Thymus (tissue), 11 donors: Measurements from ENCODE around the gene NFKBIA. TPM values are rescaled to one million over a fixed set of nuclear protein-coding genes. Genes with fewer than 3 reads are reported as not detected.
A peak's percentile ranks its signal among the peaks of the same experiment; 100 is the strongest.

Source experiments
- DNase-seq, 9 donors: peaks; one replicate each; pipeline ENCODE4 v3.0.0-alpha.2; 2013; ENCODE audit warnings: low spot score in 9 of 9, low read depth in 6 of 9, missing footprints in 1 of 9
- H3K27ac ChIP-seq, 2 donors: one replicate each; pipeline ENCODE4 v1.5.1; 2013; ENCODE audit warnings: control low read depth in 1 of 2, low read depth in 1 of 2, low read length in 1 of 2, mild to moderate bottlenecking in 1 of 2, moderate library complexity in 1 of 2
- H3K27me3 ChIP-seq, 2 donors: one replicate each; pipeline ENCODE4 v1.5.1; 2013; ENCODE audit warnings: low read length in 1 of 2; ENCODE audit not compliant: control insufficient read depth in 2 of 2, insufficient read depth in 1 of 2
- H3K36me3 ChIP-seq, 2 donors: one replicate each; pipeline ENCODE4 v1.5.1; 2013; ENCODE audit warnings: low read length in 1 of 2, mild to moderate bottlenecking in 1 of 2, moderate library complexity in 1 of 2; ENCODE audit not compliant: control insufficient read depth in 2 of 2, insufficient read depth in 2 of 2
- H3K4me1 ChIP-seq, 2 donors: one replicate each; pipeline ENCODE4 v1.5.1; 2013; ENCODE audit warnings: low read length in 2 of 2; ENCODE audit not compliant: control insufficient read depth in 2 of 2, insufficient read depth in 2 of 2
- H3K4me3 ChIP-seq, 2 donors: one replicate each; pipeline ENCODE4 v1.5.1; 2013; ENCODE audit warnings: low read length in 2 of 2, control low read depth in 1 of 2, mild to moderate bottlenecking in 1 of 2
- H3K9me3 ChIP-seq, 2 donors: one replicate each; pipeline ENCODE4 v1.5.1; 2013; ENCODE audit warnings: low read length in 1 of 2, mild to moderate bottlenecking in 1 of 2; ENCODE audit not compliant: control insufficient read depth in 2 of 2, insufficient read depth in 1 of 2
- WGBS: extraction: QIAGEN DNeasy Blood & Tissue Kit; methylation state at CpG from one replicate; pipeline ENCODE4 v1.1.7; 2013; 5-methylcytosine and 5-hydroxymethylcytosine counted together
- polyA plus RNA-seq: library from polyadenylated mRNA; stranded (reverse); fragments of 200-250 nt; gene quantifications from one replicate; pipeline ENCODE4 v1.2.3, GENCODE V29; 2013
- total RNA-seq: library from RNA; stranded (reverse); fragments of 120-200 nt; gene quantifications from one replicate; pipeline ENCODE4 v1.2.4, GENCODE V29; 2013
- donor health status: healthy.

NFKBIA gene
- total and polyA plus RNA-seq, 2 donors = 166 to 241 TPM

- H3K9me3 ChIP-seq = no peaks in the 10 kb centered on the region
- H3K36me3 ChIP-seq = peaks cover 27 to 40% of the 10 kb centered on the region in 2 donors
- peak in 5 of 9 donors; percentile 51 to 83 (median 66) for DNase-seq
- H3K27me3 ChIP-seq = no peaks in the 10 kb centered on the region
- under 1% methylated on average over 81 of the region's 81 CpGs for WGBS
- peak overlapping the region; percentile 91 to 92 for H3K27ac ChIP-seq
- peak overlapping the region; percentile 61 to 90 for H3K4me3 ChIP-seq
- peaks cover 16 to 43% of the 10 kb centered on the region in 2 donors for H3K4me1 ChIP-seq
Measured at GRCh38 chr14:35403603-35404448, 723 bp downstream of the NFKBIA start.

- 31% methylated on average over 8 of the region's 8 CpGs for WGBS
- H3K36me3 ChIP-seq = peaks cover 27 to 40% of the 10 kb centered on the region in 2 donors
- no peaks in the 10 kb centered on the region for H3K9me3 ChIP-seq
- H3K27ac ChIP-seq = peak overlapping the region; percentile 43 to 80
- H3K4me1 ChIP-seq = peaks cover 16 to 43% of the 10 kb centered on the region in 2 donors
- DNase-seq = no peak
- H3K4me3 ChIP-seq = peak overlapping the region; percentile 61 to 90
- no peaks in the 10 kb centered on the region for H3K27me3 ChIP-seq
Measured at GRCh38 chr14:35403114-35403602, 1.4 kb downstream of the NFKBIA start.

GRCh38 chr14:35402323-35403113 is 2.0 kb downstream of the NFKBIA start:
- 67% methylated on average over 14 of the region's 14 CpGs for WGBS
- peak overlapping the region; percentile 61 to 90 for H3K4me3 ChIP-seq
- H3K36me3 ChIP-seq = peaks cover 27 to 40% of the 10 kb centered on the region in 2 donors
- H3K27ac ChIP-seq = peak overlapping the region; percentile 43 to 80
- H3K9me3 ChIP-seq = no peaks in the 10 kb centered on the region
- peak in 2 of 9 donors; percentile 30 to 50 for DNase-seq
- peaks cover 16 to 43% of the 10 kb centered on the region in 2 donors for H3K4me1 ChIP-seq
- H3K27me3 ChIP-seq = no peaks in the 10 kb centered on the region

- Histone ChIP-seq H3K27ac (peak overlapping the region; percentile 20 to 68), H3K27me3 (no peaks in the 10 kb centered on the region), H3K4me3 (peak overlapping the region; percentile 61 to 90), H3K36me3 (peaks cover 27 to 40% of the 10 kb centered on the region in 2 donors), H3K4me1 (peaks cover 16 to 43% of the 10 kb centered on the region in 2 donors), H3K9me3 (no peaks in the 10 kb centered on the region)
- no peak for DNase-seq
- 69% methylated on average over 14 of the region's 14 CpGs for WGBS
Measured at GRCh38 chr14:35401422-35402265, 2.9 kb downstream of the NFKBIA start.

- Histone ChIP-seq H3K4me3 (peak overlapping the region; percentile 61 to 90), H3K27ac (peak overlapping the region; percentile 20 to 68), H3K4me1 (peaks cover 16 to 40% of the 10 kb centered on the region in 2 donors), H3K27me3 (no peaks in the 10 kb centered on the region), H3K9me3 (no peaks in the 10 kb centered on the region), H3K36me3 (peaks cover 27 to 40% of the 10 kb centered on the region in 2 donors)
- no peak for DNase-seq
- 79% methylated on average over 10 of the region's 10 CpGs for WGBS
Measured at GRCh38 chr14:35400648-35401421, 3.7 kb downstream of the NFKBIA start.

- Histone ChIP-seq H3K36me3 (peaks cover 27 to 40% of the 10 kb centered on the region in 2 donors), H3K9me3 (no peaks in the 10 kb centered on the region), H3K27me3 (no peaks in the 10 kb centered on the region), H3K27ac (peak overlapping the region; percentile 39 to 41), H3K4me3 (no peak overlapping the region), H3K4me1 (peaks cover 12 to 30% of the 10 kb centered on the region in 2 donors)
- 96% methylated on average over 15 of the region's 15 CpGs for WGBS
- DNase-seq = no peak
Measured at GRCh38 chr14:35399083-35399937, 5.2 kb downstream of the NFKBIA start.

- DNase-seq = no peak
- H3K36me3 ChIP-seq = peaks cover 26 to 34% of the 10 kb centered on the region in 2 donors
- peaks cover 12 to 25% of the 10 kb centered on the region in 2 donors for H3K4me1 ChIP-seq
- H3K9me3 ChIP-seq = no peaks in the 10 kb centered on the region
- WGBS = 59% methylated on average over 4 of the region's 4 CpGs
- H3K4me3 ChIP-seq = no peak overlapping the region
- no peaks in the 10 kb centered on the region for H3K27me3 ChIP-seq
- peak overlapping the region; percentile 10 to 52 for H3K27ac ChIP-seq
Measured at GRCh38 chr14:35398071-35398584, 6.4 kb downstream of the NFKBIA start.
